SK-N-SH treated with all-trans-retinoic acid at 6 μM for 48 hours (cell line): ENCODE results near the gene SLC6A20.

ENCODE experiments used
- ATAC-seq: fragments of 200-7000 bp; cut with Tn5 transposase; 3 replicates; pipeline ENCODE4 v1.9.1; 2020; ENCODE audit warnings: mild to moderate bottlenecking, moderate library complexity
- ARNTL ChIP-seq: fragments of 450-650 bp; formaldehyde crosslinking; IDR thresholded peaks from 2 replicates; pipeline ENCODE4 v1.5.0; 2020; ENCODE audit warnings: low read depth, mild to moderate bottlenecking, moderate library complexity, borderline replicate concordance
- BACH2 ChIP-seq: fragments of 250-450 bp; sonication (Bioruptor Pico); IDR thresholded peaks from 2 replicates; pipeline ENCODE4 v1.9.0; 2021; ENCODE audit warnings: mild to moderate bottlenecking, borderline replicate concordance
- CREB5 ChIP-seq: fragments of 250-450 bp; sonication (Bioruptor Pico); IDR thresholded peaks from 2 replicates; pipeline ENCODE4 v1.5.1; 2020; ENCODE audit warnings: low read depth, mild to moderate bottlenecking, moderate library complexity
- CSDC2 ChIP-seq: fragments of 250-450 bp; sonication (Bioruptor Pico); IDR thresholded peaks from 2 replicates; pipeline ENCODE4 v1.5.0; 2020; ENCODE audit warnings: mild to moderate bottlenecking, moderate library complexity
- ESRRG ChIP-seq: fragments of 250-450 bp; sonication (Bioruptor Pico); IDR thresholded peaks from 2 replicates; pipeline ENCODE4 v1.6.1; 2021; ENCODE audit warnings: mild to moderate bottlenecking
- GLIS3 ChIP-seq: fragments of 250-450 bp; sonication (Bioruptor Pico); IDR thresholded peaks from 2 replicates; pipeline ENCODE4 v1.5.0; 2020; ENCODE audit warnings: mild to moderate bottlenecking, moderate library complexity
- ISL1 ChIP-seq: fragments of 250-450 bp; sonication (Bioruptor Pico); IDR thresholded peaks from 2 replicates; pipeline ENCODE4 v2.1.2; 2022; ENCODE audit warnings: mild to moderate bottlenecking, moderate library complexity
- OSR1 ChIP-seq: fragments of 250-450 bp; sonication (Bioruptor Pico); IDR thresholded peaks from 2 replicates; pipeline ENCODE4 v1.8.0; 2022; ENCODE audit warnings: moderate library complexity, mild to moderate bottlenecking, inconsistent platforms
- POU6F1 ChIP-seq: fragments of 250-450 bp; sonication (Bioruptor Pico); IDR thresholded peaks from 2 replicates; pipeline ENCODE4 v1.8.0; 2021; ENCODE audit warnings: low read depth, mild to moderate bottlenecking, moderate library complexity, borderline replicate concordance
- PPARA ChIP-seq: fragments of 250-450 bp; sonication (Bioruptor Pico); IDR thresholded peaks from 2 replicates; pipeline ENCODE4 v1.5.0; 2020; ENCODE audit warnings: mild to moderate bottlenecking, borderline replicate concordance
- RARB ChIP-seq: fragments of 250-450 bp; sonication (Bioruptor Pico); IDR thresholded peaks from 2 replicates; pipeline ENCODE4 v1.8.0; 2021; ENCODE audit warnings: mild to moderate bottlenecking, moderate library complexity
- SNAI2 ChIP-seq: fragments of 250-450 bp; sonication (Bioruptor Pico); IDR thresholded peaks from 2 replicates; pipeline ENCODE4 v1.5.0; 2020; ENCODE audit warnings: mild to moderate bottlenecking, moderate library complexity
- TCF4 ChIP-seq: fragments of 250-450 bp; sonication (Bioruptor Pico); IDR thresholded peaks from 2 replicates; pipeline ENCODE4 v1.8.0; 2021; ENCODE audit warnings: mild to moderate bottlenecking, moderate library complexity, borderline replicate concordance
- TOX ChIP-seq: fragments of 250-450 bp; sonication (Bioruptor Pico); IDR thresholded peaks from 2 replicates; pipeline ENCODE4 v1.8.0; 2021; ENCODE audit warnings: mild to moderate bottlenecking, moderate library complexity, borderline replicate concordance
- TSHZ2 ChIP-seq: fragments of 250-450 bp; sonication (Bioruptor Pico); IDR thresholded peaks from 2 replicates; pipeline ENCODE4 v1.5.0; 2020; ENCODE audit warnings: mild to moderate bottlenecking, moderate library complexity
- ZC3H10 ChIP-seq: fragments of 250-450 bp; sonication (Bioruptor Pico); IDR thresholded peaks from 2 replicates; pipeline ENCODE4 v1.5.1; 2021; ENCODE audit warnings: mild to moderate bottlenecking, moderate library complexity
- ZFP3 ChIP-seq: fragments of 250-450 bp; sonication (Bioruptor Pico); IDR thresholded peaks from 2 replicates; pipeline ENCODE4 v1.5.0; 2020; ENCODE audit warnings: mild to moderate bottlenecking, moderate library complexity
- ZFP30 ChIP-seq: fragments of 450-650 bp; formaldehyde crosslinking; IDR thresholded peaks from 2 replicates; pipeline ENCODE4 v1.5.0; 2022; ENCODE audit warnings: mild to moderate bottlenecking, moderate library complexity
- ZNF565 ChIP-seq: fragments of 450-650 bp; formaldehyde crosslinking; conservative IDR thresholded peaks from 2 replicates; pipeline ENCODE4 v1.5.0; 2020; ENCODE audit warnings: low read depth, mild to moderate bottlenecking, moderate library complexity
- ZNF70 ChIP-seq: fragments of 450-650 bp; formaldehyde crosslinking; IDR thresholded peaks from 2 replicates; pipeline ENCODE4 v1.5.0; 2020; ENCODE audit warnings: mild to moderate bottlenecking, moderate library complexity
- ZNF8 ChIP-seq: fragments of 450-650 bp; formaldehyde crosslinking; IDR thresholded peaks from 2 replicates; pipeline ENCODE4 v1.5.0; 2020; ENCODE audit warnings: mild to moderate bottlenecking, moderate library complexity
- TF ChIP-seq, protein P1 (sequence below): fragments of 250-450 bp; sonication (Bioruptor Pico); IDR thresholded peaks from 2 replicates; pipeline ENCODE4 v1.8.0; 2020; ENCODE audit warnings: mild to moderate bottlenecking, moderate library complexity, borderline replicate concordance

SLC6A20 gene

DNA sequence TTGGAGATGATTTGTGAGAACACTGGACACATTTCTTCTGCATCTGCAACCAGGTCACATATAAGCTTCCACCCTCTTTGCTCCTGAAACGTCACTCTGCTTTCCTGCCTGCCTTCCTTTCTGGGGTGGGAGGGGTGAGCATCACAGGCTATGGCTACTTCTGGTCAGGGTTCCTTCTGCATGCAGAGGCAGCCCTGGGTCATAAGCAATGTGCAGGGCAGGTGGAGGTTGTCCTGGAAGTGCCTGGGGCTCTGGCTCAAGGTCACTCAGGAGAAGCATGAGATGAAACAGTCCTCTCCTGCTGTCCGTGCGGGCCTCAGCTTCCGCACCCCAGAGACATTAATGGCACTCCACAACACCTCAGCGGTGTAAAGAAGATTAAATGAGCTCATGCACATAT is 15.1 kb downstream of the SLC6A20 start:
- no peak for ATAC-seq
- no peak for TF ChIP-seq ZFP3 (CRISPR knock-in tag)
- no peak for TF ChIP-seq CREB5 (CRISPR knock-in tag)
- TF ChIP-seq ZC3H10 (CRISPR knock-in tag) = no peak
- TF ChIP-seq RARB (CRISPR knock-in tag) = no peak
- TF ChIP-seq ZNF565 (CRISPR knock-in tag) = no peak
- TF ChIP-seq ZNF8 (CRISPR knock-in tag) = no peak
- TF ChIP-seq ARNTL (CRISPR knock-in tag) = no peak
- no peak for TF ChIP-seq PPARA (CRISPR knock-in tag)
- no peak for TF ChIP-seq TCF4 (CRISPR knock-in tag)
- no peak for TF ChIP-seq TOX (CRISPR knock-in tag)
- TF ChIP-seq, protein P1, sequence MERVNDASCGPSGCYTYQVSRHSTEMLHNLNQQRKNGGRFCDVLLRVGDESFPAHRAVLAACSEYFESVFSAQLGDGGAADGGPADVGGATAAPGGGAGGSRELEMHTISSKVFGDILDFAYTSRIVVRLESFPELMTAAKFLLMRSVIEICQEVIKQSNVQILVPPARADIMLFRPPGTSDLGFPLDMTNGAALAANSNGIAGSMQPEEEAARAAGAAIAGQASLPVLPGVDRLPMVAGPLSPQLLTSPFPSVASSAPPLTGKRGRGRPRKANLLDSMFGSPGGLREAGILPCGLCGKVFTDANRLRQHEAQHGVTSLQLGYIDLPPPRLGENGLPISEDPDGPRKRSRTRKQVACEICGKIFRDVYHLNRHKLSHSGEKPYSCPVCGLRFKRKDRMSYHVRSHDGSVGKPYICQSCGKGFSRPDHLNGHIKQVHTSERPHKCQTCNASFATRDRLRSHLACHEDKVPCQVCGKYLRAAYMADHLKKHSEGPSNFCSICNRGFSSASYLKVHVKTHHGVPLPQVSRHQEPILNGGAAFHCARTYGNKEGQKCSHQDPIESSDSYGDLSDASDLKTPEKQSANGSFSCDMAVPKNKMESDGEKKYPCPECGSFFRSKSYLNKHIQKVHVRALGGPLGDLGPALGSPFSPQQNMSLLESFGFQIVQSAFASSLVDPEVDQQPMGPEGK (CRISPR knock-in tag) = no peak
- no peak for TF ChIP-seq OSR1 (CRISPR knock-in tag)
- no peak for TF ChIP-seq CSDC2 (CRISPR knock-in tag)
- no peak for TF ChIP-seq GLIS3 (CRISPR knock-in tag)
- TF ChIP-seq ISL1 (CRISPR knock-in tag) = no peak
- TF ChIP-seq ZNF70 (CRISPR knock-in tag) = no peak
- TF ChIP-seq BACH2 (CRISPR knock-in tag) = no peak
- no peak for TF ChIP-seq SNAI2 (CRISPR knock-in tag)
- TF ChIP-seq ESRRG (CRISPR knock-in tag) = no peak
- TF ChIP-seq ZFP30 (CRISPR knock-in tag) = no peak
- TF ChIP-seq, all 23 proteins: peak for 0

DNA sequence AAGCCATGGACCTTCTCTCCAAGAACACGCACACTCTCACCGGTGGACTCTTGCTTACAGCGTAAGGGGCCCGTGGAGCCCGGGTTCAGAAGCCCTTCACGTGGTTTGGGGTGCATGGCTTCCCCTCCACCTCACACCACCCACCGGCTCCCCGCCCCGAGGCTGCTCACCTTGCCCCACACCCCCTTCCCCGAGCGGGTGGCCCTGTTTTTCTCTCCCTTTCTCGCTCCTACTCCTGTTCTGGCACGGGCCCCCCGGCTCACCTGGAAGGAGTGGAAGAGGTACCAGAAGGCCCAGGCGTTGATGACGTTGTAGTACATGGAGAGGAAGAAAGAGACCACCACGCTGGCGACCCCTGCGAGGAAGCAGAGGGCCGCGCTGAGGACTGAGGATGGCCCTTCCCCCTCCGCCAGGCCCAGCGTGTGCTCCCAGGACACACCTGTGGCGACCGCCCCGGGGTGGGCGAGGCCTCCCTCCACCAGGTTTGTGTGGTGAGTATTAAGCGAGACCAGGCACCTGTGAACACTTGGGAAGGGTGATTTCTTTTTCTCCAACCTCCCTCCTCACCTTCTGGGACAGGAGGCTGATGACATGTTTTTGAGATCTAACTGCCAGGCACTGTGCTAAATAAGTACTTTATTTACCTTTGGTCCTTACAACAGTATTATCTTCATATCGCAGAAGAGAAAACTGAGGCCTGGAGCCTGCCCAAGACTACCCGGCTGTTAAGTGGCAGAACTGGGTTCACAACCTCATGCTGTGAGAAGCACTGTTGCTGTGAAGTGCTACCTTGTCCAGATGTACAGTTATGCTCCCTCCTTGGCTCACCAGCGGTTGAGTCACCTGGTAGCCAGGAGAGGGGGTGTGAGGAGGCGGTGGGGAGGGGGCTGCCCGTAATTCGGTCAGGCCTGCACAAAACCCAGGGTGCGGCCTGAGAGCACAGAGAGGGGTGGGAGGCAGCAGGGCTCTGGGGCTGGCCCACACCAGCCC is 16.3 kb downstream of the SLC6A20 start:
- no peak for TF ChIP-seq ISL1 (CRISPR knock-in tag)
- TF ChIP-seq, protein P1 (CRISPR knock-in tag) = no peak
- no peak for ATAC-seq

GRCh38 chr3:45778761-45779201 is 17.6 kb downstream of the SLC6A20 start:
- TF ChIP-seq ZNF8 (CRISPR knock-in tag) = no peak
- no peak for TF ChIP-seq ARNTL (CRISPR knock-in tag)
- no peak for TF ChIP-seq ZFP30 (CRISPR knock-in tag)
- TF ChIP-seq TOX (CRISPR knock-in tag) = no peak
- no peak for TF ChIP-seq BACH2 (CRISPR knock-in tag)
- TF ChIP-seq OSR1 (CRISPR knock-in tag) = no peak
- TF ChIP-seq POU6F1 (CRISPR knock-in tag) = no peak
- no peak for TF ChIP-seq CSDC2 (CRISPR knock-in tag)
- TF ChIP-seq PPARA (CRISPR knock-in tag) = no peak
- TF ChIP-seq CREB5 (CRISPR knock-in tag) = no peak
- no peak for TF ChIP-seq SNAI2 (CRISPR knock-in tag)
- no peak for TF ChIP-seq GLIS3 (CRISPR knock-in tag)
- TF ChIP-seq TSHZ2 (CRISPR knock-in tag) = no peak
- no peak for TF ChIP-seq ZNF565 (CRISPR knock-in tag)
- no peak for TF ChIP-seq ZFP3 (CRISPR knock-in tag)
- TF ChIP-seq ESRRG (CRISPR knock-in tag) = no peak
- no peak for ATAC-seq
